ENCODE measurements around the gene KIF15.

Gene KIF15

DNA sequence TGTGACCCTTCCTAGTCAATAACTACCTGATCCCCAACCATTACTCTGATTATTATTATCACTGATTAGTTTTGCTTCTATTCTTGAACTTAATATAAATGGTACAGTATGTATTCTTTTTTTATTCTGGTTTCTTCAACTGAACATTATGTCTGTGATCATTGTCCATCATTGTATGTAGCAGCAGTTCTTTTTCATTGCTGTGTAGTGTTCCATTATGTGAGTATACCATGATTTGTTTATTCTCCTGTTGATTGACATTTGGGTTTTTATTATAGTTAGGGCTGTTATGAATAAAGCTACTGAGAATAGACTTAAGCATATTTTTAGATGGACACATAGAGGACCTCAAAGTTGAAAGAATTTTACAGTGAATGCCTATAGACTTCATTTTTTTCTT lies 2.7 kb downstream of the KIF15 start:
- H3K9me3 ChIP-seq (ENCODE audit: control insufficient read depth, low read length): no peaks in the 10 kb centered on the region
- peaks cover 8% of the 10 kb centered on the region for H3K4me1 ChIP-seq
- H3K4me2 ChIP-seq (ENCODE audit: low read length): no peak overlapping the region
- no peak overlapping the region for H3K4me3 ChIP-seq (ENCODE audit: low read depth, low read length)
- TF ChIP-seq, protein P1, sequence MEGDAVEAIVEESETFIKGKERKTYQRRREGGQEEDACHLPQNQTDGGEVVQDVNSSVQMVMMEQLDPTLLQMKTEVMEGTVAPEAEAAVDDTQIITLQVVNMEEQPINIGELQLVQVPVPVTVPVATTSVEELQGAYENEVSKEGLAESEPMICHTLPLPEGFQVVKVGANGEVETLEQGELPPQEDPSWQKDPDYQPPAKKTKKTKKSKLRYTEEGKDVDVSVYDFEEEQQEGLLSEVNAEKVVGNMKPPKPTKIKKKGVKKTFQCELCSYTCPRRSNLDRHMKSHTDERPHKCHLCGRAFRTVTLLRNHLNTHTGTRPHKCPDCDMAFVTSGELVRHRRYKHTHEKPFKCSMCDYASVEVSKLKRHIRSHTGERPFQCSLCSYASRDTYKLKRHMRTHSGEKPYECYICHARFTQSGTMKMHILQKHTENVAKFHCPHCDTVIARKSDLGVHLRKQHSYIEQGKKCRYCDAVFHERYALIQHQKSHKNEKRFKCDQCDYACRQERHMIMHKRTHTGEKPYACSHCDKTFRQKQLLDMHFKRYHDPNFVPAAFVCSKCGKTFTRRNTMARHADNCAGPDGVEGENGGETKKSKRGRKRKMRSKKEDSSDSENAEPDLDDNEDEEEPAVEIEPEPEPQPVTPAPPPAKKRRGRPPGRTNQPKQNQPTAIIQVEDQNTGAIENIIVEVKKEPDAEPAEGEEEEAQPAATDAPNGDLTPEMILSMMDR (IDR thresholded peaks at IDR 0.05): no peak
- H3K79me2 ChIP-seq: peaks cover 10% of the 10 kb centered on the region
- H3K27me3 ChIP-seq (ENCODE audit: control insufficient read depth, insufficient read depth, low read length): no peaks in the 10 kb centered on the region
- H3K9ac ChIP-seq: no peak overlapping the region
- no peaks in the 10 kb centered on the region for H3K36me3 ChIP-seq (ENCODE audit: control insufficient read depth, insufficient read depth, low read length)
- no peak overlapping the region for H2AFZ ChIP-seq
- no peak overlapping the region for H3K27ac ChIP-seq

DNA sequence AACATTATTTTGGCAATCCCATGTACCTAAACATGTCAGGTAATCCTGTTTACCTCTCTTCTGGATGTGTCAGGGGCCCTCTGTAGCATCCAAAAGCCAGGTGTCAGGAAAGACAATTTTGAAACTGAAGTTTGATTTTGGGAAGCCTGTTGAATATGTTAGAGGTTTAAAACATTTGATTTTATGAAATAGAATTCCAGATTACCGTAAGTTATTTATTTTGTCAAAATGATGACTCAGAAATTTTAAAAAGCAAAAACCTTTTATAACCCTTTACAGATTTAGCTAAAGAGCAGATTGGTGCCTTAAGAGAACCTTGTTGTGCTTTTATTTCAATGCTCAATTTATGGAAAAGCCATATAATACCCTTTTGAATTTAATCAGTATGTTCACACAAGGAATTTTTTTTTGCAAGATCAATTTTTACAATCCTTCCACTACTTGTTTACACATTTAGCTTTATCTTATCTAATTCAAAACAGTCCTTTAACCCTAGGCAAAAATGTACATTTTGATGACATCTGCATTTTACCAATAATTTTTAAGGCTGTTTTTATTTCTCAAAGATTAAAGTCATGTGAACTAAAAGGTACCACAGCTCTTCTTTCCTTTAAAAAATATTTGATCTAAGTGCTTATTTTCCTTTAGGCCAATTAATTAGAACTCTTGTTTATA lies 10.0 kb downstream of the KIF15 start:
- Histone ChIP-seq H3K9me3 (ENCODE audit: control insufficient read depth, low read length) (no peaks in the 10 kb centered on the region), H3K79me2 (no peaks in the 10 kb centered on the region), H3K9ac (no peak overlapping the region), H3K4me1 (no peaks in the 10 kb centered on the region), H2AFZ (no peak overlapping the region), H3K27me3 (ENCODE audit: control insufficient read depth, insufficient read depth, low read length) (no peaks in the 10 kb centered on the region), H3K4me3 (ENCODE audit: low read depth, low read length) (no peak overlapping the region), H3K27ac (no peak overlapping the region), H3K4me2 (ENCODE audit: low read length) (no peak overlapping the region), H3K36me3 (ENCODE audit: control insufficient read depth, insufficient read depth, low read length) (no peaks in the 10 kb centered on the region)
- TF ChIP-seq, protein P1 (IDR thresholded peaks at IDR 0.05): no peak

GRCh38 chr3:44772099-44772442 lies 10.5 kb downstream of the KIF15 start:
- Histone ChIP-seq H2AFZ (no peak overlapping the region), H3K27ac (no peak overlapping the region), H3K9ac (no peak overlapping the region), H3K79me2 (no peaks in the 10 kb centered on the region), H3K4me1 (no peaks in the 10 kb centered on the region), H3K36me3 (ENCODE audit: control insufficient read depth, insufficient read depth, low read length) (no peaks in the 10 kb centered on the region), H3K27me3 (ENCODE audit: control insufficient read depth, insufficient read depth, low read length) (no peaks in the 10 kb centered on the region), H3K4me2 (ENCODE audit: low read length) (no peak overlapping the region), H3K9me3 (ENCODE audit: control insufficient read depth, low read length) (no peaks in the 10 kb centered on the region), H3K4me3 (ENCODE audit: low read depth, low read length) (no peak overlapping the region)
- TF ChIP-seq, protein P1 (IDR thresholded peaks at IDR 0.05): no peak

DNA sequence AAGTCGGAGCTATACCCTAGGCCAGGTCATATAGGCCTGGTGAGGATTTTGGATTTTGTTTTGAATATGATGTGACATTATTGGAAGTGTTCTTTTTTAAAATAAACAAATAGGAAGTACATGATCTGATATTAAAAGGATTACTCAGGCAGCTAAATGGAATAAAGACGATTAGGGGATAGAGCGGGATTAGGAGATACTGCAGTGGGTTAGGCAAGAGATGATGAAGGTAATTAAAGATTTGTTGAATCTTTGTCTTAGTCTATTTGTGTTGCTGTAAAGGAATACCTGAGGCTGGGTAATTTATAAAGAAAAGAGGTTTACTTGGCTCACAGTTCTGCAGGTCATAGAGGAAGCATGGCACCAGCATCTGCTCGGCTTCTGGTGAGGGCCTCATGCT lies 21.3 kb downstream of the KIF15 start:
- H3K27ac ChIP-seq: no peak overlapping the region
- H3K36me3 ChIP-seq (ENCODE audit: control insufficient read depth, insufficient read depth, low read length): no peaks in the 10 kb centered on the region
- no peak overlapping the region for H3K4me3 ChIP-seq (ENCODE audit: low read depth, low read length)
- TF ChIP-seq, protein P1 (IDR thresholded peaks at IDR 0.05): no peak
- H3K79me2 ChIP-seq: no peaks in the 10 kb centered on the region
- no peaks in the 10 kb centered on the region for H3K9me3 ChIP-seq (ENCODE audit: control insufficient read depth, low read length)
- no peak overlapping the region for H2AFZ ChIP-seq
- H3K27me3 ChIP-seq (ENCODE audit: control insufficient read depth, insufficient read depth, low read length): no peaks in the 10 kb centered on the region
- H3K4me2 ChIP-seq (ENCODE audit: low read length): no peak overlapping the region
- no peak overlapping the region for H3K9ac ChIP-seq
- H3K4me1 ChIP-seq: no peaks in the 10 kb centered on the region

- no peaks in the 10 kb centered on the region for H3K79me2 ChIP-seq
- no peak overlapping the region for H3K9ac ChIP-seq
- no peaks in the 10 kb centered on the region for H3K36me3 ChIP-seq (ENCODE audit: control insufficient read depth, insufficient read depth, low read length)
- no peaks in the 10 kb centered on the region for H3K27me3 ChIP-seq (ENCODE audit: control insufficient read depth, insufficient read depth, low read length)
- H2AFZ ChIP-seq: no peak overlapping the region
- no peak overlapping the region for H3K4me3 ChIP-seq (ENCODE audit: low read depth, low read length)
- no peak overlapping the region for H3K4me2 ChIP-seq (ENCODE audit: low read length)
- no peak overlapping the region for H3K27ac ChIP-seq
- TF ChIP-seq, protein P1 (IDR thresholded peaks at IDR 0.05): no peak
- H3K9me3 ChIP-seq (ENCODE audit: control insufficient read depth, low read length): no peaks in the 10 kb centered on the region
- no peaks in the 10 kb centered on the region for H3K4me1 ChIP-seq
These were observed 33.6 kb downstream of the KIF15 start for GRCh38 chr3:44795197-44795596.
